ENCODE data around the gene CDON.
"Not testable (repeated sequence)": the region's sequence is repeated elsewhere in the genome, so short reads cannot be mapped to it uniquely, and the experiment has no call there.

Gene CDON

GRCh38 chr11:126029237-126029636 is 33.4 kb downstream of the CDON start:
- Histone ChIP-seq H3K36me3 (ENCODE audit: insufficient read depth, low read length) (no peaks in the 10 kb centered on the region), H3K9me3 (ENCODE audit: insufficient read depth, low read length, severe bottlenecking) (no peaks in the 10 kb centered on the region), H3K4me2 (ENCODE audit: insufficient read depth, low read length) (no peak overlapping the region), H2AFZ (ENCODE audit: low read depth, low read length) (no peak overlapping the region), H3K27me3 (ENCODE audit: insufficient read depth, low read length, poor library complexity) (peaks cover 3% of the 10 kb centered on the region), H3K9ac (ENCODE audit: low read depth, low read length) (no peak overlapping the region), H3K4me1 (ENCODE audit: insufficient read depth, low read length) (no peaks in the 10 kb centered on the region), H3K79me2 (ENCODE audit: insufficient read depth, low read length) (no peaks in the 10 kb centered on the region), H4K20me1 (ENCODE audit: insufficient read depth, low read length) (no peaks in the 10 kb centered on the region; the same call in 1 of the 2 replicates), H3K4me3 (ENCODE audit: low read depth in 1 of 2, low read length in 2 of 2) (no peak overlapping the region), H3K27ac (ENCODE audit: low read length) (no peak overlapping the region)
- no peak for TF ChIP-seq EZH2 (IDR thresholded peaks at IDR 0.05; ENCODE audit: borderline replicate concordance, low read depth, low read length, severe bottlenecking)
- TF ChIP-seq, protein P1, sequence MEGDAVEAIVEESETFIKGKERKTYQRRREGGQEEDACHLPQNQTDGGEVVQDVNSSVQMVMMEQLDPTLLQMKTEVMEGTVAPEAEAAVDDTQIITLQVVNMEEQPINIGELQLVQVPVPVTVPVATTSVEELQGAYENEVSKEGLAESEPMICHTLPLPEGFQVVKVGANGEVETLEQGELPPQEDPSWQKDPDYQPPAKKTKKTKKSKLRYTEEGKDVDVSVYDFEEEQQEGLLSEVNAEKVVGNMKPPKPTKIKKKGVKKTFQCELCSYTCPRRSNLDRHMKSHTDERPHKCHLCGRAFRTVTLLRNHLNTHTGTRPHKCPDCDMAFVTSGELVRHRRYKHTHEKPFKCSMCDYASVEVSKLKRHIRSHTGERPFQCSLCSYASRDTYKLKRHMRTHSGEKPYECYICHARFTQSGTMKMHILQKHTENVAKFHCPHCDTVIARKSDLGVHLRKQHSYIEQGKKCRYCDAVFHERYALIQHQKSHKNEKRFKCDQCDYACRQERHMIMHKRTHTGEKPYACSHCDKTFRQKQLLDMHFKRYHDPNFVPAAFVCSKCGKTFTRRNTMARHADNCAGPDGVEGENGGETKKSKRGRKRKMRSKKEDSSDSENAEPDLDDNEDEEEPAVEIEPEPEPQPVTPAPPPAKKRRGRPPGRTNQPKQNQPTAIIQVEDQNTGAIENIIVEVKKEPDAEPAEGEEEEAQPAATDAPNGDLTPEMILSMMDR (IDR thresholded peaks at IDR 0.05; ENCODE audit: borderline replicate concordance, extremely low read depth, low read length, poor library complexity, severe bottlenecking) = no peak
- ATAC-seq (ENCODE audit: insufficient read depth, low read depth) = no peak
- no peak for DNase-seq

DNA sequence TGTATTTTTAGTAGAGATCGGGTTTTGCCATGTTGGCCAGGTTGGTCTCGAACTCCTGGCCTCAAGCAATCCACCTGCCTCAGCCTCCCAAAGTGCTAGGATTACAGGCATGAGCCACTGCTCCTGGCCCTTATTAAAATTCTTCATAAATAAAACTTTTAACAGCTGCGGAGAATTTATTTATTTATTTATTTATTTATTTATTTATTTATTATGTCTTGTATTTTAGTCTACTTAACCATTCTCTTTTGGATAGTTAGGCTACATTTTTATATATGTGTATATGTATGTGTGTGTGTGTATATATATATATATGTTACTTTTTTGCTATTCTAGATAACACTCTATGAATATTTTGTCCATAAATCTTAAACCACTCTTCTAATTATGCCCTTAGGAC is 34.1 kb downstream of the CDON start:
- not testable (repeated sequence) for H3K9ac ChIP-seq (ENCODE audit: low read depth, low read length); H3K4me2 ChIP-seq (ENCODE audit: insufficient read depth, low read length); ATAC-seq (ENCODE audit: insufficient read depth, low read depth); H3K27me3 ChIP-seq (ENCODE audit: insufficient read depth, low read length, poor library complexity); H3K9me3 ChIP-seq (ENCODE audit: insufficient read depth, low read length, severe bottlenecking); H3K4me1 ChIP-seq (ENCODE audit: insufficient read depth, low read length); H2AFZ ChIP-seq (ENCODE audit: low read depth, low read length); H4K20me1 ChIP-seq (ENCODE audit: insufficient read depth, low read length); H3K27ac ChIP-seq (ENCODE audit: low read length); DNase-seq; H3K4me3 ChIP-seq (ENCODE audit: low read depth in 1 of 2, low read length in 2 of 2); H3K79me2 ChIP-seq (ENCODE audit: insufficient read depth, low read length); H3K36me3 ChIP-seq (ENCODE audit: insufficient read depth, low read length)

- Histone ChIP-seq H3K27ac (ENCODE audit: low read length) (no peak overlapping the region), H3K4me3 (ENCODE audit: low read depth in 1 of 2, low read length in 2 of 2) (no peak overlapping the region), H3K27me3 (ENCODE audit: insufficient read depth, low read length, poor library complexity) (peaks cover 3% of the 10 kb centered on the region), H3K4me1 (ENCODE audit: insufficient read depth, low read length) (no peaks in the 10 kb centered on the region), H3K36me3 (ENCODE audit: insufficient read depth, low read length) (no peaks in the 10 kb centered on the region), H4K20me1 (ENCODE audit: insufficient read depth, low read length) (no peaks in the 10 kb centered on the region), H2AFZ (ENCODE audit: low read depth, low read length) (no peak overlapping the region), H3K79me2 (ENCODE audit: insufficient read depth, low read length) (no peaks in the 10 kb centered on the region), H3K9me3 (ENCODE audit: insufficient read depth, low read length, severe bottlenecking) (no peaks in the 10 kb centered on the region), H3K4me2 (ENCODE audit: insufficient read depth, low read length) (no peak overlapping the region), H3K9ac (ENCODE audit: low read depth, low read length) (no peak overlapping the region)
- ATAC-seq (ENCODE audit: insufficient read depth, low read depth) = no peak
- DNase-seq = no peak
- TF ChIP-seq, protein P1 (IDR thresholded peaks at IDR 0.05; ENCODE audit: borderline replicate concordance, extremely low read depth, low read length, poor library complexity, severe bottlenecking) = no peak
- no peak for TF ChIP-seq EZH2 (IDR thresholded peaks at IDR 0.05; ENCODE audit: borderline replicate concordance, low read depth, low read length, severe bottlenecking)
Measured at GRCh38 chr11:126026579-126026978, 36.1 kb downstream of the CDON start.

DNA sequence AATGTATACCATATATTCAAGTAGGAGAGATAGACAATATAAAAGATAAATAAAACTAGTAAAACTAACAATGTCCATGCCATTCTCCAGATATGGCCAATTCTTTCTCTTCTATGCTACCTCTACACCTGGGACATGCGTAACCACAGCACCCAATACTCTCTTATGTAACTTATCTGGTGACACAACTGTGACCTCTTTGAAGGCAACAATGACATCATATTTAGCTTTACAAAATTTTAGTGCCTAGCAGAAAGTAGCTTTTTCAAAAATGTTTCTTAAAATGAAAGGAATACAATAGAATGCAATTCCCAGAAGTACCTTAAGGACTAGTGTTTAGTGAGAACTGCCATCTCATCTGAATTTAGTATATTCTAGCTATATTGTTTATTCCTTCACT is 36.8 kb downstream of the CDON start:
- H4K20me1 ChIP-seq (ENCODE audit: insufficient read depth, low read length) = no peaks in the 10 kb centered on the region
- ATAC-seq (ENCODE audit: insufficient read depth, low read depth) (no peak), DNase-seq (no peak)
- H3K36me3 ChIP-seq (ENCODE audit: insufficient read depth, low read length) = no peaks in the 10 kb centered on the region
- no peak overlapping the region for H3K9ac ChIP-seq (ENCODE audit: low read depth, low read length)
- no peaks in the 10 kb centered on the region for H3K4me1 ChIP-seq (ENCODE audit: insufficient read depth, low read length)
- no peak overlapping the region for H2AFZ ChIP-seq (ENCODE audit: low read depth, low read length)
- H3K79me2 ChIP-seq (ENCODE audit: insufficient read depth, low read length) = no peaks in the 10 kb centered on the region
- no peaks in the 10 kb centered on the region for H3K9me3 ChIP-seq (ENCODE audit: insufficient read depth, low read length, severe bottlenecking)
- no peak overlapping the region for H3K4me3 ChIP-seq (ENCODE audit: low read depth in 1 of 2, low read length in 2 of 2)
- peaks cover 3% of the 10 kb centered on the region for H3K27me3 ChIP-seq (ENCODE audit: insufficient read depth, low read length, poor library complexity)
- H3K4me2 ChIP-seq (ENCODE audit: insufficient read depth, low read length) = no peak overlapping the region
- no peak overlapping the region for H3K27ac ChIP-seq (ENCODE audit: low read length)
- TF ChIP-seq EZH2 (IDR thresholded peaks at IDR 0.05; ENCODE audit: borderline replicate concordance, low read depth, low read length, severe bottlenecking) = no peak
- TF ChIP-seq, protein P1 (IDR thresholded peaks at IDR 0.05; ENCODE audit: borderline replicate concordance, extremely low read depth, low read length, poor library complexity, severe bottlenecking) = no peak

Data from DND-41 (cell line).